ENCODE results near the gene ST8SIA5.

ST8SIA5 gene

GRCh38 chr18:46668694-46669093 is 88.2 kb downstream of the ST8SIA5 start:
- no peak overlapping the region for H3K4me3 ChIP-seq (ENCODE audit: low read depth, low read length)
- DNase-seq (ENCODE audit: low read depth) = no peak
- TF ChIP-seq CTCF (IDR thresholded peaks at IDR 0.05; ENCODE audit: insufficient read depth, low read depth, low read length, missing control alignments) = no peak

GRCh38 chr18:46668135-46668534 is 88.7 kb downstream of the ST8SIA5 start:
- no peak overlapping the region for H3K4me3 ChIP-seq (ENCODE audit: low read depth, low read length)
- no peak for DNase-seq (ENCODE audit: low read depth)
- TF ChIP-seq CTCF (IDR thresholded peaks at IDR 0.05; ENCODE audit: insufficient read depth, low read depth, low read length, missing control alignments) = no peak

GRCh38 chr18:46663539-46663938 is 93.3 kb downstream of the ST8SIA5 start:
- H3K4me3 ChIP-seq (ENCODE audit: low read depth, low read length) = no peak overlapping the region
- no peak for TF ChIP-seq CTCF (IDR thresholded peaks at IDR 0.05; ENCODE audit: insufficient read depth, low read depth, low read length, missing control alignments)
- no peak for DNase-seq (ENCODE audit: low read depth)

- no peak overlapping the region for H3K4me3 ChIP-seq (ENCODE audit: low read depth, low read length)
- no peak for DNase-seq (ENCODE audit: low read depth)
- no peak for TF ChIP-seq CTCF (IDR thresholded peaks at IDR 0.05; ENCODE audit: insufficient read depth, low read depth, low read length, missing control alignments)
These were observed 95.7 kb downstream of the ST8SIA5 start for GRCh38 chr18:46660957-46661749.

- no peak for DNase-seq (ENCODE audit: low read depth)
These were observed 97.4 kb downstream of the ST8SIA5 start for GRCh38 chr18:46659484-46659883.

GRCh38 chr18:46657115-46657955 is 99.5 kb downstream of the ST8SIA5 start, which contains the start of gene LOXHD1:
Gene LOXHD1, minus strand, starts transcription at chr18:46657220. Its CDS starts 187 bp downstream, at chr18:46657033.
- no peak for TF ChIP-seq CTCF (IDR thresholded peaks at IDR 0.05; ENCODE audit: insufficient read depth, low read depth, low read length, missing control alignments)
- no peak within 1 kb of the TSS for H3K4me3 ChIP-seq (ENCODE audit: low read depth, low read length)
- no peak for DNase-seq (ENCODE audit: low read depth)

More at GRCh38 chr18:46659484-46659883, 97.4 kb downstream of the ST8SIA5 start:
- TF ChIP-seq CTCF (IDR thresholded peaks at IDR 0.05; ENCODE audit: insufficient read depth, low read depth, low read length, missing control alignments) = no peak
- no peak overlapping the region for H3K4me3 ChIP-seq (ENCODE audit: low read depth, low read length)

Data from GM12865 (cell line).